RWPE2 (cell line): ENCODE results near the gene JPH4.

Experiments used
- ATAC-seq: fragments of 200-7000 bp; cut with Tn5 transposase; 3 replicates; pipeline ENCODE4 v1.9.1; 2021; ENCODE audit warnings: low read depth
- DNase-seq: peaks from one replicate; pipeline ENCODE4 v3.0.0-alpha.2; 2020; ENCODE audit warnings: low spot score
- H3K27ac ChIP-seq: fragments of 450-650 bp; 2 replicates; pipeline ENCODE4 v1.5.1; 2017; ENCODE audit warnings: mild to moderate bottlenecking; ENCODE audit not compliant: poor library complexity, severe bottlenecking
- H3K27me3 ChIP-seq: fragments of 250-450 bp; sonication (Bioruptor Pico); 2 replicates; pipeline ENCODE4 v1.5.1; 2021; ENCODE audit warnings: mild to moderate bottlenecking, moderate library complexity; ENCODE audit not compliant: insufficient read depth, poor library complexity, severe bottlenecking
- H3K36me3 ChIP-seq: fragments of 250-450 bp; sonication (Bioruptor Pico); 2 replicates; pipeline ENCODE4 v1.5.1; 2020; ENCODE audit warnings: low read depth, mild to moderate bottlenecking, moderate library complexity
- H3K4me1 ChIP-seq: fragments of 250-450 bp; sonication (Bioruptor Pico); 2 replicates; pipeline ENCODE4 v1.5.1; 2021; ENCODE audit warnings: mild to moderate bottlenecking, moderate library complexity; ENCODE audit not compliant: insufficient read depth, poor library complexity, severe bottlenecking
- H3K4me3 ChIP-seq: fragments of 250-450 bp; sonication (Bioruptor Pico); 2 replicates; pipeline ENCODE4 v1.5.1; 2021; ENCODE audit warnings: mild to moderate bottlenecking, moderate library complexity; ENCODE audit not compliant: severe bottlenecking
- H3K9me3 ChIP-seq: fragments of 250-450 bp; sonication (Bioruptor Pico); 2 replicates; pipeline ENCODE4 v1.5.1; 2021; ENCODE audit warnings: mild to moderate bottlenecking, moderate library complexity; ENCODE audit not compliant: severe bottlenecking
- CTCF ChIP-seq: fragments of 450-650 bp; IDR thresholded peaks from one replicate; pipeline ENCODE4 v1.5.1; 2017; ENCODE audit warnings: mild to moderate bottlenecking, moderate library complexity; ENCODE audit not compliant: poor library complexity, severe bottlenecking

JPH4 gene

GRCh38 chr14:23521785-23522640 is 56.6 kb downstream of the JPH4 start:
- ATAC-seq: no peak
- Histone ChIP-seq H3K4me3 (no peak overlapping the region), H3K36me3 (no peaks in the 10 kb centered on the region), H3K27me3 (no peaks in the 10 kb centered on the region), H3K27ac (no peak overlapping the region), H3K9me3 (no peaks in the 10 kb centered on the region), H3K4me1 (no peaks in the 10 kb centered on the region)
- no peak for TF ChIP-seq CTCF
- no peak for DNase-seq

DNA sequence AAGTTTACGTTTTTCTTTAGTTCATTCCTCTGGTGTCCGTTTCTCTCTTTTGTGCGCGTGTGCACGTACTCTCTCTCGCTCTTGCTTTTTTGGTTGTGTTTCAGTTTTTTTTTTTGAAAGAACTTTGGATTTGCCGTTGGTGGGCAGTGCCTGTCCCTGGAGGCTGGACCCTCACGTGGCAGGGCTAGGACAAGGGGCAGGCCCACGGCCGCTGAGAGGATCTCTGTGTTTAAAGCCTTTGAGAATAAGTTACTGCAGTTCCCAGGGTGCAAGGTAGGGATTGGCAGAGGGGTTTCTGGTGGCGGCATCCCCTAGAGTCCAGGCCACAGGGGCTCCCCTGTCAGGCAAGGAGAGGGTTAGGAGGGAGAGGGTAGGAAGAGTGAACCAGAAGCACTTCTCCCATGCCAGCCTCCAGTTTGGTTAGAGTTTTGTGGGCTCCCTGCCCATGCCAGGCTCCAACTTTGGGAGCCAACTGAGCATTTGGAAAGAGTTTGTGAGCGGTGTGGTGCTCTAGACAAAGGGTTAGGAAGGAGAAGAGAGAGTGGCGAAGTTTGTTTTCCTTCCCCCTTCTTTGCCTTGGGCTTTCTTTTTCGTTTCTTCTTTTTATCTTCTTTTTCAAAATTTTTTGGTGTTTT is 57.6 kb downstream of the JPH4 start:
- no peaks in the 10 kb centered on the region for H3K27me3 ChIP-seq
- H3K27ac ChIP-seq: no peak overlapping the region
- DNase-seq (no peak), ATAC-seq (no peak)
- no peaks in the 10 kb centered on the region for H3K9me3 ChIP-seq
- no peak for TF ChIP-seq CTCF
- no peaks in the 10 kb centered on the region for H3K4me1 ChIP-seq
- no peaks in the 10 kb centered on the region for H3K36me3 ChIP-seq
- no peak overlapping the region for H3K4me3 ChIP-seq

DNA sequence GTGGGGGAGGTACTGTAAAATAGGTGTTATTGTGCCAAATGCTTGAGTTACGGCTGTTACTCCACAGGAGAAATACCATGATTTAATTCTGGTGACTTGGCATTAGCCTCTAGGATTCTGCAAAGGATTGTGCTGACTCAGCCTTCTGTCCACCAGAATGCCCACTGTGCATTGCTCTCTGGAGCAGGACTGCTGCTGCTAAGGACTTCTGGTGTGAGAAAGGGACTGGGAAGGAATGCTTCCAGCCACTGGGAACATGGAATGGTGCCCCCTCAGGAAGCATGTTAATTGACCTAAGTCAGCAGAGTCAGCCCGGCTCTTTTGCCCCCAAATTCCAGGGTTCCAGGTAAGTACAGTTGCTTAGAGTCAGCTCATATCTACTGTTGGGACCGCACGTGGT is 59.9 kb downstream of the JPH4 start:
- Histone ChIP-seq H3K27me3 (no peaks in the 10 kb centered on the region), H3K27ac (no peak overlapping the region), H3K9me3 (no peaks in the 10 kb centered on the region), H3K4me1 (no peaks in the 10 kb centered on the region), H3K4me3 (no peak overlapping the region), H3K36me3 (no peaks in the 10 kb centered on the region)
- DNase-seq (no peak), ATAC-seq (no peak)
- no peak for TF ChIP-seq CTCF
